OCI-LY3 (cell line): ENCODE measurements around the gene CFAP43.

ENCODE experiments used
- CTCF ChIP-seq: fragments of 200-600, 300-600 bp; sonication (generic); IDR thresholded peaks from 2 replicates; pipeline ENCODE4 v1.5.1; 2014; ENCODE audit warnings: antibody characterized with exemption, low read length, low read depth
- EZH2phosphoT487 ChIP-seq: fragments of 200-600 bp; shearing (Covaris generic); IDR thresholded peaks from 2 replicates; pipeline ENCODE4 v1.6.1; 2018; ENCODE audit warnings: antibody characterized with exemption, mixed run types, low read depth

- TF ChIP-seq EZH2phosphoT487 = no peak
- TF ChIP-seq CTCF = no peak
Measured at GRCh38 chr10:104109908-104110662, 122.1 kb downstream of the CFAP43 start.
